ENCODE data around the gene MYO16. TPM values are rescaled to one million over a fixed set of nuclear protein-coding genes. Genes with fewer than 3 reads are reported as not detected.

Gene MYO16
- polyA plus RNA-seq, 1 experiment: not detected

GRCh38 chr13:108618233-108618632, 11.2 kb upstream of the MYO16 start:
- POLR2A ChIA-PET: no interaction called here
- no peak for DNase-seq (ENCODE audit: low read depth)
- Histone ChIP-seq H3K4me3 (ENCODE audit: low read depth, low read length) (no peak overlapping the region), H3K27me3 (ENCODE audit: control insufficient read depth, insufficient read depth, low read length) (no peaks in the 10 kb centered on the region), H3K36me3 (ENCODE audit: control insufficient read depth, insufficient read depth, low read length) (no peaks in the 10 kb centered on the region)
- CTCF ChIA-PET: interaction anchor here (2.0 kb wide), 1 partner anchor 10 kb away, joined by 4 read pairs; no protein-coding TSS in a partner anchor
- no peak for TF ChIP-seq CTCF (IDR thresholded peaks at IDR 0.05; ENCODE audit: insufficient read depth, low read depth, low read length)

DNA sequence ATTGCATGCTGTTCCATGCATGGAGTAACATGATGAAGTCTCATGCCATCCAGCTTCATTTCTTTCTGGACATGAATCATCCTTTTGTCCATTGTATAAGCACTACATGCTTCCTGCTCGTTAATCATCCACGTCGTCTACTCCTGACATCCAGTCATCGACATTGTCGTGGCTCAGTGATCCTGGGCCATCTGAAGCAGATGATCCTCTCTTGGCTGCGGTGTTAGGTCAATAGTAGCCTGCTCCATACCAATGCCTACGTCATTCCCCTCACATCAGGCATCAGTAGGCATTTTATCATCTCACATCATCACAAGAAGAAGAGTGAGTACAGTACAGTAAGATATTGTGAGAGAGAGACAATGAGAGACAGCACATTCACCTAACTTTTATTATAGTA, 7.9 kb upstream of the MYO16 start:
- no peak for DNase-seq (ENCODE audit: low read depth)
- CTCF ChIA-PET: no interaction called here

GRCh38 chr13:108624108-108624507, 5.3 kb upstream of the MYO16 start:
- no peaks in the 10 kb centered on the region for H3K27me3 ChIP-seq (ENCODE audit: control insufficient read depth, insufficient read depth, low read length)
- no peak for TF ChIP-seq CTCF (IDR thresholded peaks at IDR 0.05; ENCODE audit: insufficient read depth, low read depth, low read length)
- no peaks in the 10 kb centered on the region for H3K36me3 ChIP-seq (ENCODE audit: control insufficient read depth, insufficient read depth, low read length)
- no peak for DNase-seq (ENCODE audit: low read depth)
- no peak overlapping the region for H3K4me3 ChIP-seq (ENCODE audit: low read depth, low read length)
- ChIA-PET CTCF (no interaction called here), POLR2A (no interaction called here)

More for the DNA sequence above, 7.9 kb upstream of the MYO16 start:
- Histone ChIP-seq H3K27me3 (ENCODE audit: control insufficient read depth, insufficient read depth, low read length) (no peaks in the 10 kb centered on the region), H3K4me3 (ENCODE audit: low read depth, low read length) (no peak overlapping the region), H3K36me3 (ENCODE audit: control insufficient read depth, insufficient read depth, low read length) (no peaks in the 10 kb centered on the region)
- TF ChIP-seq CTCF (IDR thresholded peaks at IDR 0.05; ENCODE audit: insufficient read depth, low read depth, low read length): no peak
- POLR2A ChIA-PET: no interaction called here

DNA sequence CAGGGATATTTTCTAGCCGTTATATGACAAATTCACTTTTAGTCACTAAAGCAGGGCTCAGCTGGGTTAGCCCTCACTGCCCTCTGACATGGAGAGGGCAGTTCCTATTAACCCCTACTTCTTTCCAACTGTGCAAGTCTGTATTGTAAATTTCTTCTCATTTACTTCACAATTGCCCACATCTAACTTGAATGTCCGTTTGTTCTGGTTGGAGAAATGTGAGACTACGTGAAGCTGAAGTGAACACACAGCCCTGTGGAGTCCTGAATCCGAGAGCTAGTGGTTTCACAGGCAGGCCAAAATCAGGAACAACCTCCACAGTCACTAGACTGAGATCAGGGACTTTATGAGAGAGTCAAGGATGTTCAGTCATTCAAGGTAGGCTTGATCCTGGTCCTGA, 4.4 kb upstream of the MYO16 start:
- Histone ChIP-seq H3K36me3 (ENCODE audit: control insufficient read depth, insufficient read depth, low read length) (no peaks in the 10 kb centered on the region), H3K27me3 (ENCODE audit: control insufficient read depth, insufficient read depth, low read length) (no peaks in the 10 kb centered on the region), H3K4me3 (ENCODE audit: low read depth, low read length) (no peak overlapping the region)
- no peak for DNase-seq (ENCODE audit: low read depth)
- no peak for TF ChIP-seq CTCF (IDR thresholded peaks at IDR 0.05; ENCODE audit: insufficient read depth, low read depth, low read length)
- POLR2A ChIA-PET: no interaction called here
- CTCF ChIA-PET: no interaction called here

- no peak overlapping the region for H3K4me3 ChIP-seq (ENCODE audit: low read depth, low read length)
- no peak for TF ChIP-seq CTCF (IDR thresholded peaks at IDR 0.05; ENCODE audit: insufficient read depth, low read depth, low read length)
- CTCF ChIA-PET: no interaction called here
- no peaks in the 10 kb centered on the region for H3K27me3 ChIP-seq (ENCODE audit: control insufficient read depth, insufficient read depth, low read length)
- DNase-seq (ENCODE audit: low read depth): no peak
- POLR2A ChIA-PET: no interaction called here
- H3K36me3 ChIP-seq (ENCODE audit: control insufficient read depth, insufficient read depth, low read length): no peaks in the 10 kb centered on the region
Observed at GRCh38 chr13:108629988-108630387, 577 bp downstream of the MYO16 start.

Measured in BJ (cell line).